AG10803 (cell line): ENCODE measurements around the gene ALG1.
"Not testable (repeated sequence)": the region's sequence is repeated elsewhere in the genome, so short reads cannot be mapped to it uniquely, and the experiment has no call there.

Experiments
- DNase-seq: peaks from one replicate; pipeline ENCODE4 v3.0.0; 2010; ENCODE audit warnings: low read depth
- H3K4me3 ChIP-seq: 2 replicates; pipeline ENCODE4 v1.5.1; 2011; ENCODE audit warnings: mild to moderate bottlenecking, low read length, control low read depth
- CTCF ChIP-seq: conservative IDR thresholded peaks from 2 replicates; pipeline ENCODE4 v1.5.1; 2011; ENCODE audit warnings: mild to moderate bottlenecking, low read length, control low read depth, inconsistent platforms

ALG1 gene

GRCh38 chr16:5069854-5070253 lies 1.8 kb upstream of the ALG1 start:
- no peak for DNase-seq
- TF ChIP-seq CTCF, result no peak
- H3K4me3 ChIP-seq, result no peak overlapping the region

- no peak overlapping the region for H3K4me3 ChIP-seq
- TF ChIP-seq CTCF, result no peak
- DNase-seq, result no peak
These were observed 1.0 kb upstream of the ALG1 start for GRCh38 chr16:5070431-5071186.

- no peak for DNase-seq
- TF ChIP-seq CTCF, result no peak
- peak overlapping the region; percentile 85 for H3K4me3 ChIP-seq
These were observed 332 bp upstream of the ALG1 start for GRCh38 chr16:5071341-5071680.

- no peak; the same call in 1 of the 2 replicates for TF ChIP-seq CTCF
- DNase-seq, result no peak
- H3K4me3 ChIP-seq, result peak overlapping the region; percentile 85
These were observed 963 bp downstream of the ALG1 start for GRCh38 chr16:5072334-5073278.

- H3K4me3 ChIP-seq, result no peak overlapping the region
- TF ChIP-seq CTCF, result no peak
- DNase-seq, result peak; percentile 25
These were observed 1.6 kb downstream of the ALG1 start for GRCh38 chr16:5073279-5073629.

GRCh38 chr16:5073771-5074170 lies 2.1 kb downstream of the ALG1 start:
- DNase-seq, H3K4me3 ChIP-seq: not testable (repeated sequence)

- H3K4me3 ChIP-seq, result no peak overlapping the region
- no peak for DNase-seq
- TF ChIP-seq CTCF, result no peak
These were observed 4.0 kb downstream of the ALG1 start for GRCh38 chr16:5075637-5076036.
